Adrenal gland (tissue), 12 donors: Measurements from ENCODE around the gene C12orf42. TPM values are rescaled to one million over a fixed set of nuclear protein-coding genes. Genes with fewer than 3 reads are reported as not detected.

Experiments used
- DNase-seq, 7 donors: peaks; one replicate each; pipeline ENCODE4 v3.0.0-alpha.2; 2019 to 2020
- H3K27ac ChIP-seq, 5 donors: fragments of 200-600 bp; sonication (generic) in 4 of 5; 1 replicate in 3 of 5; 2 replicates in 2 of 5; pipeline versions ENCODE4 v1.5.1 to v1.8.0; 2016 to 2020; ENCODE audit warnings: mild to moderate bottlenecking in 1 of 5
- H3K27me3 ChIP-seq: fragments of 200-600 bp; 2 replicates; pipeline ENCODE4 v1.8.0; 2021
- H3K36me3 ChIP-seq, 2 donors: fragments of 200-600 bp; replicated peaks in 1 of 2; 1 replicate in 1 of 2; 2 replicates in 1 of 2; pipeline versions ENCODE4 v1.5.1 to v1.8.0; 2018 to 2022
- H3K4me1 ChIP-seq, 2 donors: fragments of 200-600 bp; replicated peaks in 1 of 2; 1 replicate in 1 of 2; 2 replicates in 1 of 2; pipeline versions ENCODE4 v1.5.1 to v1.8.0; 2018 to 2021
- H3K4me3 ChIP-seq, 4 donors: fragments of 200-600 bp; sonication (generic) in 3 of 4; one replicate each; pipeline ENCODE4 v1.5.1; 2016 to 2018
- H3K9me3 ChIP-seq, 3 donors: fragments of 200-600 bp; sonication (generic) in 1 of 3; replicated peaks in 1 of 3; 1 replicate in 2 of 3; 2 replicates in 1 of 3; pipeline versions ENCODE4 v1.5.1 to v1.8.0; 2016 to 2021
- CTCF ChIP-seq, 6 experiments: fragments of 450-650 bp in 4 of 6; fragments of 200-600 bp in 2 of 6; sonication (generic) in 1 of 6; IDR thresholded peaks; 1 replicate in 5 of 6; 2 replicates in 1 of 6; pipeline versions ENCODE4 v1.5.1 to v1.8.0; 2016 to 2021; ENCODE audit warnings: antibody characterized with exemption in 6 of 6, mild to moderate bottlenecking in 2 of 6, moderate library complexity in 1 of 6
- POLR2A ChIP-seq, 2 donors: fragments of 450-650 bp; IDR thresholded peaks; one replicate each; pipeline ENCODE4 v1.6.1; 2017; ENCODE audit warnings: antibody characterized with exemption in 2 of 2, mild to moderate bottlenecking in 2 of 2, moderate library complexity in 1 of 2
- WGBS, 4 donors: extraction: QIAGEN DNeasy Blood & Tissue Kit in 2 of 4; methylation state at CpG; one replicate each; pipeline versions ENCODE4 v1.1.5 to v1.1.7; 2013 to 2017; 5-methylcytosine and 5-hydroxymethylcytosine counted together
- intact Hi-C, 2 donors: fragments of 100-400 bp; cut with DNase I; formaldehyde crosslinking; loops; one replicate each; pipeline versions ENCODE4 v1.14.1 to v1.15.0; 2022 to 2023
- polyA plus RNA-seq, 3 donors: library from polyadenylated mRNA; stranded (reverse); fragments of 200-250 nt in 2 of 3; fragments of 350-450 nt in 1 of 3; fragmentation: Illumina TruSeq in 1 of 3; extraction: RNeasy Lipid Tissue Mini Kit (QIAGEN cat#74804) in 1 of 3; gene quantifications; one replicate each; pipeline ENCODE4 v1.2.3, GENCODE V29; 2013 to 2014
- total RNA-seq, 9 donors: library from RNA; depleted of rRNA in 4 of 9; stranded (reverse); fragments of >200 nt in 4 of 9; fragments of 120-200 nt in 1 of 9; fragmentation: NEBNext Ultra II Directional in 1 of 9; extraction: Animal tissue kit (Norgen Biotek cat#: 25700) in 1 of 9; gene quantifications; one replicate each; pipeline versions ENCODE4 v1.1.0 to v1.2.4, GENCODE V29; 2013 to 2023
- donor health status: healthy with polysubstance abuse.
- donor health status: Bipolar disorder and iron deficiency.
- donor health status: DM: yes; HTN: yes; CAD: no.
- donor health status: DM: no; HTN: no; CAD: no.
- donor health status: DM: no; HTN: no; CAD: no.
- donor health status: DM: yes; HTN: yes; CAD: no.

C12orf42 gene
- total and polyA plus RNA-seq, 12 donors = 0.07 TPM; not detected in 11

GRCh38 chr12:103268831-103269514, 226.8 kb downstream of the C12orf42 start:
- 37 to 50% (median 47%) methylated on average over 5 of the region's 5 CpGs for WGBS, 4 donors
- intact Hi-C loops = no loop called here
- H3K27me3 ChIP-seq = no peaks in the 10 kb centered on the region
- H3K27ac ChIP-seq = no peak overlapping the region
- H3K9me3 ChIP-seq = no peaks in the 10 kb centered on the region
- TF ChIP-seq CTCF (IDR thresholded peaks at IDR 0.05) = no peak
- TF ChIP-seq POLR2A (IDR thresholded peaks at IDR 0.05) = no peak
- no peak overlapping the region for H3K4me3 ChIP-seq
- H3K36me3 ChIP-seq = no peaks in the 10 kb centered on the region
- no peaks in the 10 kb centered on the region for H3K4me1 ChIP-seq
- peak in 1 of 7 donors; percentile 53 for DNase-seq

- no peaks in the 10 kb centered on the region for H3K27me3 ChIP-seq
- H3K36me3 ChIP-seq = no peaks in the 10 kb centered on the region
- intact Hi-C loops = no loop called here
- no peaks in the 10 kb centered on the region for H3K9me3 ChIP-seq
- no peaks in the 10 kb centered on the region for H3K4me1 ChIP-seq
- DNase-seq = no peak
- H3K27ac ChIP-seq = no peak overlapping the region
- TF ChIP-seq CTCF (IDR thresholded peaks at IDR 0.05) (no peak), POLR2A (IDR thresholded peaks at IDR 0.05) (no peak)
- no peak overlapping the region for H3K4me3 ChIP-seq
- WGBS, 4 donors = 59 to 68% (median 64%) methylated on average over 2 of the region's 2 CpGs
Observed at GRCh38 chr12:103257763-103258162, 238.0 kb downstream of the C12orf42 start.

Other genes with a start within 250 kb of the C12orf42 start
- gene STAB2, start 91.3 kb upstream of the C12orf42 start, total RNA-seq = 1 to 10 TPM in 4 of 9 donors, under 1 TPM in 4, not detected in 1; 0.04 to 2.1 (median 0.79) TPM
- gene STAB2, start 91.3 kb upstream of the C12orf42 start, polyA plus RNA-seq = under 1 TPM; 0.02 to 0.27 (median 0.08) TPM